Iris pigment epithelial cell (primary cell): Measurements from ENCODE around the gene ATP2A3.

ENCODE experiments used
- DNase-seq: peaks from one replicate; pipeline ENCODE4 v3.0.0-alpha.2; 2011; ENCODE audit warnings: low read depth

Gene ATP2A3

GRCh38 chr17:3972931-3973330 is 8.7 kb upstream of the ATP2A3 start:
- DNase-seq = no peak

GRCh38 chr17:3972281-3972731 is 8.1 kb upstream of the ATP2A3 start:
- no peak for DNase-seq

DNA sequence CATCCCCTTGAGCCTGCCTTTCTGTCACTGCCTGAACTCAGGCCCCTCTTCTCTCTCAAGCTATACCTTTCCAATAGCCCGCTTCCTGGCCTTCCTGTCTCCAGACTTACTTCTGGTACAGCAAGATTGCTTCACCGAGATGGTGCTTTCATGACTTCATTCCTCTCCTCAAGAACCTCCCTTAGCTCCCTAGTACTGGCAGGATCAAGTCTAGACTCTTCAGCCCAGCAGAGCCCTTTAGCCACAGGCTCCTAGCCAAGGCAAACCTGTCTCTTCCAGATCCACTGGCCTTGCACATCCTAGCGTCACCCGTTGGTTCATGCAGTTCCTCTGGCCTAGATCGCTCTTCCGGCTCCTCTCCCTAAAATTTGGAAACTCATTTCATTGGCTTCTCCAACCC is 6.4 kb upstream of the ATP2A3 start:
- no peak for DNase-seq

GRCh38 chr17:3969963-3970362 is 5.7 kb upstream of the ATP2A3 start:
- no peak for DNase-seq

DNA sequence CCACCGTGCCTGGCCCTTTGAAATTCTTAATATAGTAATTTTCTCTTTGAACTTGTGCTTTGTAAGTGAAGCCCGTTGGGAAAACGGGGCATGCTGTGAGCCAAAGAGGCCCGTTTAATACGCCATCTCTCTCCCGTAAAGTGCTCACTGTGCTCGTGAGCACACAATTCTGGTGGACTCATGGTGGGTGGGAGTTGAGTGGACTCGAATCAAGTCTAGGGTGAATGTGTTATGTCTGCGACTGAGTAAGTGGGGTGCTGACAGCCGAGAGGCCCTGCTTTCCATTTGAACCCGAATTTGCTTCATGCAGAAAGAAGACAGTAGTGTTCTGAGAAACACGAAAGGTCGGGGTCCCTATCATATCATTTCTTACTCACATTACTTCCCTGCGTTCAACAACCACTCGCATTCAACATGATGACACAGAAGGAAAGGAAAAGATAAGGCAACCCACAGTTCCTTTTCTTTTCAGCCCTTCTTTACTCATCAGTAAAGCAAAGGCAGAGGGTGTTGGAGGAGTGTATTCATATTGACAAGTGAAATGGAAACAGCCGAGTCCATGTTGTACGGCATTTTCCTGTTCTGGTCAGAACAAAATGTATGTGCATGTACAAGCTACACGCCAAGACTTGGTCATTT is 4.8 kb upstream of the ATP2A3 start:
- no peak for DNase-seq

DNA sequence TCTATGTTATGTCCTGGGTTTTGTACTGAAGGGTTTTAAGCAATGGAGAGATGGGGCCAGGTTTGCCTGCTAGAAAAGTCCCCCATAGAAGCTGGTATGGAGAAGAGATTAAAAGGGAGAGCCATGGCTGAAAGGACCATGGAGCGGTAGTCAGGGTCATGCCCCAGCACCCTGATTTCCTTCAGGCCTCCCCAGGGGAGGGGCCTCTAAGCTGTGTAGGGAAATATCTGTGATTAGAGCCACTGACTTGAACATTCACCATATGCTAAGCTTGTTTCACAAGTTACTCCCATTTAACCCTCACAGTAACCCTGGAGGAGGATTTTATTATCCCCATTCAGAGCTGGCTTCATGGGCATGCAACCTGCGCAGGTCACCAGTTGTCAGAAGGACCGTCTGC is 3.8 kb upstream of the ATP2A3 start:
- DNase-seq = no peak

DNA sequence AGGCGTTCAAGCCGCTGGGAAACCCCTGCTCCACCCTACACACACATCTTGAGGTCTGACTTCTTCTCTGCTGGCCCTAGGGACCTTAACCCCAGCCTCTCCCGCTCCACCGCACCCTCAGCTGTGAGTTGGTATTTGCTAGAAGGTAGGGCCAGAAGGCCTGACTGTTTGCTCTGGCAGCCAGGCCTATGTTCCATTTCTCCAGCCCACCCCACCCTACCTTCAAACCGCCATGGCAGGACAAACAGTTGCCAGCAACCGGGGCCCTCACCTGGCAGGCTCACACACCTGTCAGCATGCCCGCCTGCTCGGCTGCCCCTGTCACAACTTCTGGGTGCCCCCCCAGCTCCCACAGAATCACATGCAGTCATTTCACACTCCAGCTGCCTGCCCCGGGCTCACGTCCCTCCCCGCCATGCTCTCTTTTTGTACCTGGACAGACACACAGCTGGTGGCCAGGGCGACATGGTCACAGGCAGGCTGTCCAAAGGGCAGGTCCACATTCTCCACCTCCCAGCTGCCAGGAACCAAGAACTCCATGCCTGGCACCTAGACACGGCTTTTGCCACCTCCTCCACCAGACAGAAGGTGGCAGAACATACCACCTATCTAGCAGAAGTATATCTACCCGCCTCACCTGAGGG is 2.6 kb upstream of the ATP2A3 start:
- no peak for DNase-seq

- peak; percentile 23 for DNase-seq
Measured at GRCh38 chr17:3965118-3965800, 1.0 kb upstream of the ATP2A3 start.

DNA sequence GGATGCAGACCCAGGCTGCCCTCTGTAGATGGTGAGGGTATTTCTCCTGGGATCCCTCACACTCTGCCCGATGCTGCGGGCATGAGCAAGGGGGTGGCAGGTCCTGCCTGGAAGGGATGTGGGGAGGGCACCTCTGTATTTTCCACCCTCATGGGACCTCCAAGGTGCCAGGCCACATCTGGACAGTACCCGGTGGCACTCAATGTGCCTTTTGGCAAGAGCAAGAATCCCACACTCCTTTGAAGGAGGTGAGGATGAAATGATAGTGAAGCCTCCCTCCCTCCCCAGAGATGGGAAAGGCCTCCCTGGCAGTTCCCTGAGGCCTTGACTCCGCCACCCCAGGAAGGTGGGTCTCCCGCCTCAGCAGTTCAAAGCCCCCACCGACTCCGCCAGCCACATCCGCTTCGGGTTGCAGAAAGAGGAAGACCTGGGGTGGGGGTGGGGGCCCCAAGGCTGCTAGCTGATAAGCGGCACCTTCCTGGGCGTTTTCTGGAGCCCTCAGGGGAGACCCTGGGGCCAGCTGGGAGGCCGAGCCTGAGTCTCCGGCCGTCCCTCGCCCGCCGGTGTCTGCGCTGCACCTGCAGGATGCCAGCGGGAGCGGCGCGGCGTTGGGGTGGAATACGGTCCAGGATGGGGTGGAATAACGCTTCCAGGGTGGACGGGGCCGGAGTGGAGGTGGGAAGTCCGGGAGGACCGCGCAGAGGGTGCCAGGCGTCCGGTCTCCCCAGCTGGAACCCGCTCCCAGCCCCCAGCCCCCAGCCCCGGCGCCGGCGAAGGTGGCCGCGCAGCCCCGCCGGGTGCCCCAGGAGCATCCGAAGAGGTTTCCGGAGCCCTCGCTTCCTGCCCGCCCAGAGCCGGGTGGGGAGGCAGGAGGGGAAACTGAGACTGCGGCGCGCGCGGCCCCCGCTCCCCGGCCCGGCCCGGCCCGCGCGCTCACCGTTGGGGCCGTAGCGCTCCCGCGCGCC is 718 bp downstream of the ATP2A3 start:
- no peak for DNase-seq

- DNase-seq = no peak
Measured at GRCh38 chr17:3962965-3963236, 1.3 kb downstream of the ATP2A3 start.

GRCh38 chr17:3962217-3962964 is 1.8 kb downstream of the ATP2A3 start:
- DNase-seq = no peak

DNA sequence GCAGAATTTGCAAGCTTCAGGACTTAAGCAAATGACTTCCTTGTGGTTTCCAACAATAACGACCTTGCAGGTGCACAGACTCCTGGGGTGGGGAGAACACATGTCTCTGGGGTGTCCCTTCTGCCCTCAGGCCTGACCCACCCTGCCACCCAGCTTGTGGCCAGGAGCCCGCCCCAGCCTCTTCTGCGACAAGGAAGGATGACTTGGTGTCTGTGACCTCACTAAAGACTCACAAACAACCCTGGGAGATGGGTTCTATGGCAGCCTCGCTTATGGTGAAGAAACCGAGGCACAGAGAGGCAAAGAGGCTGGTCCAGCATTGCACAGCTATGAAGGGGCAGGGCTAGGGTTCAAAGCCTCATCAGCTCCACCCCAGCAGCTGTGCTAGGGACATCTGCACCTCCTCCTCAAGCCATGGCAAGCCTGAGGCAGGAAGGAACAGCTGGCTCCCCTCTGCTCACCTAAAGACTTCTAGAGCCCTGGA is 2.6 kb downstream of the ATP2A3 start:
- no peak for DNase-seq

DNA sequence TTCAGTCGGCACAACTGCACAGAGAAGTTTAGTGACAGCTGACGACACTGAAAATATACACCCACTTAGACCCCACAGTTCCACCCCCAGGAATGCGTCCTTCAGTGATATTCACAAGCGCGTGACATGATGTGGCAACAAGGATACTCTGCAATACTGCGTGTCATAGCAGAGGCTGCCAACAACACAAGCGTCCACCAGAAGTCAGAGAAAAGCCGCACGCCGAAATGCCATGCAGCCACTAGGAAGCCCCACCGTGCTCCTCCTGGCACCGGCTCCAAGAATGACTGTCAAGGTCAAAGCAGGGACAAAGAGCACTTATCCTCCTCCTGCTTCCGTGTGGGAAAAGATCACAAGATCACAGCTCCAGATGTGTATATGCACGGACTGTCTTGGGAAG is 3.5 kb downstream of the ATP2A3 start:
- no peak for DNase-seq

GRCh38 chr17:3959921-3960601 is 4.2 kb downstream of the ATP2A3 start:
- DNase-seq = no peak

DNA sequence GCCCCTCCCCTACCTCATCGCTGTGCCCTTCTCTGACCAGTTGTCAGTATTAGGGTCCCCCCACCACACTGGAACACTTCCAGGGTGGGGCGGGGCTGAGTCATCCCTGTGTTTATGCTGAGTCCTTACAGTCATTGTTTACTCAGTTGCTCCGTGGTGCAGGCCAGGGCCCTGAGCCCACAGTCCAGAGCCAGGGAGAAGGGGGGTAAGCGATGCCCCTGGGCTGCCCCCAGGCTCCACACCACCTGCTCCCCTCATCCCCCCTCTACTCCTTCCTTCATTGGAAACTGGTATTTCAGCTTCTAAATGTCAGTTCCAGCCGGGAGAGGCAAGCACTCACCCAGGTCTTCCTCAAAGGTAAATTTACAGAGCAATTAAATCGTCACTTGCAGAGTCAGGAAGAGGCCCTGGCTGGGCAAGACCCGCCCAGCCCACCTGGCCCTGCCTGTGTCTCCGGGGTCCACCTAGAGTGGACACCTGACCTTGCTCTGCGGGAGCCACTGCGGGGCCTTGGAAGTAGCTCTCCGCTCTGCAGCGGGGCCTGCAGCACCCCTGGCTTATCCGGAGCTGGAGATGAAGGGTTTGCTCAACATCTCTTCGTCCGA is 4.8 kb downstream of the ATP2A3 start:
- DNase-seq = peak; percentile 75

- DNase-seq = peak; percentile 22
Measured at GRCh38 chr17:3957735-3958599, 6.3 kb downstream of the ATP2A3 start.

- DNase-seq = no peak
Measured at GRCh38 chr17:3956983-3957382, 7.3 kb downstream of the ATP2A3 start.

- no peak for DNase-seq
Measured at GRCh38 chr17:3956327-3956957, 7.8 kb downstream of the ATP2A3 start.

DNA sequence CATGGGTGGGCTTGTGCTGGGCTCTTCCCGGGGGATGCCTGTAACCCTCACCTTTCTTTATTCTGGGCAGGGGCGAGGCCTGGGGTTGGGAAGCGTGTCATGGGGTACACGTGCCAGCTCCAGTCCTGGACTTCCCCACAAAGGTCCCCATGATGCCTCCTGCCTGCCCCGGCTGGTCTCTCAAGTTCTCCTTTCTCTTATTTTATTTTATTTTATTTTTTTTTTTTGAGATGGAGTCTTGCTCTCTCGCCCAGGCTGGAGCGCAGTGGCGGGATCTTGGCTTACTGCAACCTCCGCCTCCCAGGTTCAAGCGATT is 8.6 kb downstream of the ATP2A3 start:
- DNase-seq = no peak
